SJSA1 (cell line): Measurements from ENCODE around the gene TRIM38. TPM values are rescaled to one million over a fixed set of nuclear protein-coding genes. Genes with fewer than 3 reads are reported as not detected.
"Not testable (repeated sequence)": the region's sequence is repeated elsewhere in the genome, so short reads cannot be mapped to it uniquely, and the experiment has no call there.

Experiments
- DNase-seq, 2 experiments: peaks; one replicate each; pipeline ENCODE4 v3.0.0-alpha.2; 2015 to 2020; ENCODE audit warnings: low spot score in 2 of 2, low read depth in 1 of 2
- H3K27ac ChIP-seq: fragments of 250-450 bp; sonication (Bioruptor Pico); 2 replicates; pipeline ENCODE4 v1.5.1; 2020; ENCODE audit warnings: mild to moderate bottlenecking, moderate library complexity
- H3K27me3 ChIP-seq: fragments of 250-450 bp; sonication (Bioruptor Pico); replicated peaks from 2 replicates; pipeline ENCODE4 v1.5.1; 2020; ENCODE audit warnings: mild to moderate bottlenecking, moderate library complexity
- H3K36me3 ChIP-seq: fragments of 250-450 bp; sonication (Bioruptor Pico); 2 replicates; pipeline ENCODE4 v1.5.1; 2020; ENCODE audit warnings: mild to moderate bottlenecking
- H3K4me1 ChIP-seq: fragments of 250-450 bp; sonication (Bioruptor Pico); replicated peaks from 2 replicates; pipeline ENCODE4 v1.6.1; 2021; ENCODE audit warnings: mild to moderate bottlenecking
- H3K4me3 ChIP-seq: fragments of 250-450 bp; sonication (Bioruptor Pico); 2 replicates; pipeline ENCODE4 v1.5.1; 2020; ENCODE audit warnings: mild to moderate bottlenecking
- H3K9me3 ChIP-seq: fragments of 250-450 bp; sonication (Bioruptor Pico); replicated peaks from 2 replicates; pipeline ENCODE4 v1.5.1; 2020; ENCODE audit warnings: mild to moderate bottlenecking
- total RNA-seq: library from RNA; depleted of rRNA; stranded (reverse); fragments of >200 nt; shearing (Covaris generic); gene quantifications from 2 replicates; pipeline ENCODE4 v1.2.3, GENCODE V29; 2014

TRIM38 gene
- total RNA-seq, 1 experiment from 2014 or later = 7.2 TPM

- Histone ChIP-seq H3K4me3 (peak overlapping the region; percentile 46), H3K27me3 (no peaks in the 10 kb centered on the region), H3K36me3 (peaks cover 5% of the 10 kb centered on the region), H3K27ac (peak overlapping the region; percentile 55), H3K4me1 (peaks cover 6% of the 10 kb centered on the region), H3K9me3 (no peaks in the 10 kb centered on the region)
- DNase-seq = peak; percentile 91 to 97
These were observed 30.1 kb downstream of the TRIM38 start for GRCh38 chr6:25992413-25993340.

- not testable (repeated sequence) for DNase-seq, H3K36me3 ChIP-seq, H3K27me3 ChIP-seq, H3K9me3 ChIP-seq, H3K27ac ChIP-seq, H3K4me1 ChIP-seq
- peak overlapping the region; percentile 46 for H3K4me3 ChIP-seq
These were observed 30.7 kb downstream of the TRIM38 start for GRCh38 chr6:25993341-25993684.

DNA sequence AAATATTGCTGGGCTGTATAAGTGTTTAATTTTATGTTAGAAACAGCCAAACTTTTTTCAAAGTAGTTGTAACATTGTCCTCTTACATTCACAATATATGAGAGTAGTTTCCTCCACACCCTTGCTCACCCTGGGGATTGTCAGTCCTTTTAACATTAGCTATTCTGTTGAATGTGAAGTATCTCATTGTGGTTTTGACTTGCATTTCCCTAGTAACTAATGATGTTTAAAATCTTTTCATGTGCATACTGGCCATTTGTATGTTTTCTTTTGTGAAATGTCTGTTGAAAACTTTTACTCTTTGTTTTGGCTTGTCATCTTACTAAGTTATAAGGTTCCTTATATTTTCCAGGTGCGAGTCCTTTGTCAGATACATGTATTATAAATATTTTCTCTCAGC is 32.9 kb downstream of the TRIM38 start:
- Histone ChIP-seq H3K27me3 (no peaks in the 10 kb centered on the region), H3K36me3 (no peaks in the 10 kb centered on the region; the same call in 1 of the 2 replicates), H3K4me1 (peaks cover 6% of the 10 kb centered on the region), H3K9me3 (no peaks in the 10 kb centered on the region), H3K4me3 (no peak overlapping the region), H3K27ac (no peak overlapping the region)
- no peak for DNase-seq

DNA sequence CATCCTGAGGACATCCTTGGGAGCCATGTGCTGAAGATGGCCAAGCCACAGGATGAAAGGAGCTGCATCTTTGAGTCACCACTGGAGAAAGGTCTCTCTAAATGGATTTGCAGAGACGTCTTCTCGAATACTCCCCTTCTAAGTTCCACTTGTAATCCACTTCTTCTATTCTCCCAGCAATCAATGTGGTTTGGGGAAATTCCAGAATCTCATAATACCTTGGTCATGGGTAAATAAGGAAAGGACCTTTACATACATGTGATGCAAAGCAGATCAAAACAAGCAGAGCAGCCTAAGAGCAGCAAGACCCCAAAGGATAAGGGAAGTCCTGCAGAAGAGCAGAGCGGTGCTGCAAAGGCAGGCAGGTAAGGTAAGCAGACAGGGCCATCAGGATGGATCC is 35.3 kb downstream of the TRIM38 start:
- no peaks in the 10 kb centered on the region for H3K9me3 ChIP-seq
- no peak for DNase-seq
- no peaks in the 10 kb centered on the region; the same call in 1 of the 2 replicates for H3K36me3 ChIP-seq
- no peaks in the 10 kb centered on the region; the same call in 1 of the 2 replicates for H3K4me1 ChIP-seq
- H3K27ac ChIP-seq = no peak overlapping the region
- no peaks in the 10 kb centered on the region for H3K27me3 ChIP-seq
- H3K4me3 ChIP-seq = no peak overlapping the region

DNA sequence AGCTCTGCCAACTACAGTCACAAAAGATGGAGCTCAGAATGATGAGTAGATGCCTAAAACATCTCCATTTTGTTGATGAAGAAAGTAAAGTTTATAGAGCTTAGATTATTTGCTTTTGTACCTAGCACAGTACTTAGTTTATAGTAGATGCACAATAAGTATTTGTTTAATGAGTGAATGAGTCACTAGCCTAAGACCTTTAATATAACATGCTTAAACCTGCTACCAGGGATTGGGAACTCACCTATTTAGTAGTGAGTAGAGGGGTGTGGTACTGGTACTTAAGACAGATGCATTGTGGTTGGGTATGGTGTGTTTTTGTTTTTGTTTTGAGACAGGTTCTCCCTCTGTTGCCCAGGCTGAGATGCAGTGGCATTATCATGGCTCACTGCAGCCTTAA is 35.8 kb downstream of the TRIM38 start:
- no peaks in the 10 kb centered on the region; the same call in 1 of the 2 replicates for H3K4me1 ChIP-seq
- H3K9me3 ChIP-seq = no peaks in the 10 kb centered on the region
- H3K27me3 ChIP-seq = no peaks in the 10 kb centered on the region
- no peak for DNase-seq
- no peaks in the 10 kb centered on the region; the same call in 1 of the 2 replicates for H3K36me3 ChIP-seq
- H3K27ac ChIP-seq = no peak overlapping the region
- H3K4me3 ChIP-seq = no peak overlapping the region

DNA sequence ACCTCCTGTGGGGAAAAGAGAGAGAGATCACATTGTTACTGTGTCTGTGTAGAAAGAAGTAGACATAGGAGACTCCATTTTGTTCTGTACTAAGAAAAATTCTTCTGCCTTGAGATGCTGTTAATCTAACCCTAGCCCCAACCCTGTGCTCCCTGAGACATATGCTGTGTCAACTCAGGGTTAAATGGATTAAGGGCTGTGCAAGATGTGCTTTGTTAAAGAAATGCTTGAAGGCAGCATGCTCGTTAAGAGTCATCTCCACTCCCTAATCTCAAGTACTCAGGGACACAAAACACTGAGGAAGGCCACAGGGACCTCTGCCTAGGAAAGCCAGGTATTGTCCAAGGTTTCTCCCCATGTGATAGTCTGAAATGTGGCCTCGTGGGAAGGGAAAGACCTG is 36.6 kb downstream of the TRIM38 start:
- H3K4me3 ChIP-seq, DNase-seq, H3K27ac ChIP-seq: not testable (repeated sequence)

DNA sequence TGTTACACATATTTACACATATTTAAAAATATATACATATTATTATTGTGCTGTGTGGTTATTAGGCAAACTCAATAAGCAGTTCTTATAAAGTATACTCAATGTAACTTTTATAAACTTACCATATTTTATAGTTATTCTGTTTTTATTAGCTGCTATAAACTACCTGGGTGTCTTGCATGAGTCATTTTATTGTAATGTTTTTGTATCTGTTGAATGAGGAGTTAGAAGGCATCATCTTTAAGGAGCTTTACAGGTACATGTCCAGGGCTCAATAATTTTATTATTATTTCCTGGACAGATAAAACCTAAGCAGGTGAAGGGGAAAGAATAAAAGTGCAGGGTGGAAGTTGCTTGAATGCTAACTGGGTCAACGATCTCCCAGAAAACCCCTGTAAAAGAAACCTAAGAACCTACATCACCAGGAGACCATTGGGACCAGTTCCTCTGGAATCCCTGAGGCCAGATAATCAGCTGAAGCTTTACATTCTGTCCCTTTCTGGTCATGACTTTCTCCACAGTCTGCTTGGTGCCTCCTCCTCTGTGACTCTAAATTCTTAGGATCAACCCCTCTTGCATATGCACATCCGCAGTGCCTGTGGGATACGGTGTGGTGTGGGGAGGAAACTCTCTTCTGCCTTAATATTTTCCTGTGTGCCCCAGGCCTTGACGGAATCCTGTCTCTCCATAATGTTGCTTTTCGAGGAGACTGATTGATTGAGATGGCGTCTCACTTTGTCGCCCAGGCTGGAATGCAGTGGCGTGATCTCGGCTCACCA is 38.0 kb downstream of the TRIM38 start:
- Histone ChIP-seq H3K4me1 (no peaks in the 10 kb centered on the region; the same call in 1 of the 2 replicates), H3K27me3 (no peaks in the 10 kb centered on the region), H3K4me3 (no peak overlapping the region), H3K36me3 (no peaks in the 10 kb centered on the region; the same call in 1 of the 2 replicates), H3K27ac (no peak overlapping the region), H3K9me3 (no peaks in the 10 kb centered on the region)
- DNase-seq = no peak

More for the DNA sequence above, 36.6 kb downstream of the TRIM38 start:
- H3K36me3 ChIP-seq, H3K27me3 ChIP-seq, H3K9me3 ChIP-seq, H3K4me1 ChIP-seq: not testable (repeated sequence)

DNA sequence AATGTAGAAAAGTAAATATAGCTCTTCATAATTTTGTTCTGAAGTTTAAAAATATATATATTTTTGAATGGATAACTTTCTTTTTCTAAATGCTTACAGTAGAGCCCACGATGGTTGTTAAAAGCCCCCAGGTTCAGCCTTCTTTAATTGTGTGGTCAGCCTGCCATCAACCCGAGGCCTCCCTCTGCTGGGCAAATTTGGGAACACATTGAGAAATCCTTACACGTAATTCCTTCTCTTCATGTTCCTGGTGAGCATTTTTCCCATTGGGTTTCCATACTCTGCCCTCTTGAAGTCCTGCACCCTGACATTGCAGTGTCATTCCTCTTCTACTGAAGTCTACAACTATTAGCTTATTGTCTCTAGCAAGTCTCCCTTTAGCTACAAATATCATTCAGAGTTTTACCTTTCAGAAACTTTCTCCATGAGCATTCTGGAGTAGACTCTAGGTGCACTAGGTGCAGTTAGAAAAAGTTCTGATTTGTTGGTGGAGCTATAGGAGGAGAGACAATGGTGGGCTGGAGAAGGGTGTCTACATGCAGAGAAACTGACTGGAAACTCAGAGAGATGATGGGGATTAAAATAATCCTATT is 40.6 kb downstream of the TRIM38 start:
- peak; percentile 33 to 58 for DNase-seq

GRCh38 chr6:26006086-26006939 is 43.7 kb downstream of the TRIM38 start:
- Histone ChIP-seq H3K27ac (no peak overlapping the region), H3K9me3 (no peaks in the 10 kb centered on the region)
- no peak for DNase-seq

More for the DNA sequence above, 40.6 kb downstream of the TRIM38 start:
- Histone ChIP-seq H3K4me3 (no peak overlapping the region), H3K27ac (no peak overlapping the region), H3K9me3 (no peaks in the 10 kb centered on the region), H3K27me3 (no peaks in the 10 kb centered on the region), H3K4me1 (no peaks in the 10 kb centered on the region; the same call in 1 of the 2 replicates), H3K36me3 (no peaks in the 10 kb centered on the region; the same call in 1 of the 2 replicates)

GRCh38 chr6:26006940-26007305 is 44.3 kb downstream of the TRIM38 start:
- not testable (repeated sequence) for H3K4me3 ChIP-seq, H3K4me1 ChIP-seq, DNase-seq, H3K36me3 ChIP-seq, H3K9me3 ChIP-seq, H3K27me3 ChIP-seq, H3K27ac ChIP-seq

More at GRCh38 chr6:26006086-26006939, 43.7 kb downstream of the TRIM38 start:
- no peak overlapping the region for H3K4me3 ChIP-seq
- H3K27me3 ChIP-seq = no peaks in the 10 kb centered on the region
- H3K4me1 ChIP-seq = no peaks in the 10 kb centered on the region
- no peaks in the 10 kb centered on the region for H3K36me3 ChIP-seq

GRCh38 chr6:26008470-26008869 is 45.9 kb downstream of the TRIM38 start:
- Histone ChIP-seq H3K4me3 (no peak overlapping the region), H3K27ac (no peak overlapping the region), H3K36me3 (no peaks in the 10 kb centered on the region), H3K9me3 (no peaks in the 10 kb centered on the region), H3K27me3 (no peaks in the 10 kb centered on the region), H3K4me1 (no peaks in the 10 kb centered on the region)
- no peak for DNase-seq

- H3K27me3 ChIP-seq = no peaks in the 10 kb centered on the region
These were observed 47.2 kb downstream of the TRIM38 start for GRCh38 chr6:26009817-26010216.

DNA sequence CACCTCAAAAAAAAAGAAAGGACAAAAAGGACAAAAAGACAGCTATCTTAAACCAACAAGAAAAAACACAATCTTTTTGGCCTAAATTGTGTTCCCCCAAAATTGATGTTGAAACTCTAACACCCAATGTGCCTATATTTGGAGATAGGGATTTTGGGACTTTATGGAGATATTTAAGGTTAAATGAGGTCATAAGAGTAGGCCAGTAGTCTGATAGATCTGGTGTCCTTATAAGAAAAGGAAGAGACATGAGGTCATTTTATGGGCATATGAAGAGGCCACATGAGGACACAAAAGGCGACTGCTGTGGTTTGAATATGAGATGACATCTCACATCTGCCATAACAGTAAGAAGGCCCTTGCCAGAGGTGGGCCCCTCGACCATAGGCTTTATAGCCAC is 49.5 kb downstream of the TRIM38 start:
- H3K4me1 ChIP-seq = no peaks in the 10 kb centered on the region
- no peak overlapping the region for H3K4me3 ChIP-seq
- H3K27ac ChIP-seq = no peak overlapping the region
- no peaks in the 10 kb centered on the region for H3K27me3 ChIP-seq
- no peaks in the 10 kb centered on the region for H3K9me3 ChIP-seq
- DNase-seq = no peak
- no peaks in the 10 kb centered on the region for H3K36me3 ChIP-seq

More at GRCh38 chr6:26009817-26010216, 47.2 kb downstream of the TRIM38 start:
- H3K36me3 ChIP-seq = no peaks in the 10 kb centered on the region
- no peak for DNase-seq
- H3K4me1 ChIP-seq = no peaks in the 10 kb centered on the region
- H3K4me3 ChIP-seq = no peak overlapping the region
- H3K27ac ChIP-seq = no peak overlapping the region
- no peaks in the 10 kb centered on the region for H3K9me3 ChIP-seq
